HG03565 (cell line): ENCODE measurements around the gene ZSCAN2.
A peak's percentile ranks its signal among the peaks of the same experiment; 100 is the strongest.
"Not testable (repeated sequence)": the region's sequence is repeated elsewhere in the genome, so short reads cannot be mapped to it uniquely, and the experiment has no call there.

Experiments
- ATAC-seq: cut with Tn5 transposase; IDR thresholded peaks from one replicate; pipeline ENCODE4 v1.9.1; 2021; ENCODE audit warnings: mild to moderate bottlenecking, moderate library complexity; ENCODE audit not compliant: unreplicated experiment

Gene ZSCAN2

DNA sequence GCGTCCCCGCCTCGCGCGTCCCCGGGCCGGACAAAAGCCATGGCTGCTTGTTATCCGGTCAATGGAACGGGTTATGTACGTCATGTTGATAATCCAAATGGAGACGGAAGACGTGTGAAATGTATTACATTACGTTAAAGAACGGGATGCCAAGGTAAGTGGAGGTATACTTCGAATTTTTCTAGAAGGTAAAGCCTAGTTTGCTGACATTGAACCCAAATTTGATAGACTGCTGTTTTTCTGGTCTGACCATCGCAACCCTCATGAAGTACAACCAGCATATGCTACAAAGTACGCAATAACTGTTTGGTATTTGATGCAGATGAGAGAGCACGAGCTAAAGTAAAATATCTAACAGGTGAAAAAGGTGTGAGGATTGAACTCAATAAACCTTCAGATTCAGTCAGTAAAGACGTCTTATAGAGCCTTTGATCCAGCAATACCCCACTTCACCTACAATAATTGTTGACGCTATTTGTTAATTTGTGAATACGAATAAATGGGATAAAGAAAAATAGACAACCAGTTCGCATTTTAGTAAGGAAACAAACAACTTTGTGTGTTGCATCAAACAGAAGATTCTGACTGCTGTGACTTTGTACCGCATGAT lies 33.5 kb downstream of the ZSCAN2 start:
- ATAC-seq, result no peak

DNA sequence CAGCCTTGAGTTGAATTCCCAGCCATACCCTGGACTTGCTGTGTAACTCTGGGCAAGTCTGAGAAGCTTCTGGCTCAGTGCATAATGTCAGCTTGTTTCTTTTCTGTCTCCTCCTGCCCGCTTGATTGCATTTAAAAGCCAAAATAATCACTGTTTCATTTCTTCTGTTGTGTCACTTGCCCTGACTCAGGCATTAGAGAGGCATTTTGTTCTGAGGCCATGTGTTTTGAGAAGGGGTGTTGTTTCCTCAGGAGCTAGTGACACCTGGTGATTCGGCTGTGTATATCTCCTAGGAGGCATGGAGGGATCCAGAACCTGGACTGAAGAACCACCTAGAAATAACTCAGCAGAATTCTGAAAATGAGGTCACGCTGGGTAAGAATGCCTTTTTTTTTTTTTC lies 37.3 kb downstream of the ZSCAN2 start:
- no peak for ATAC-seq

DNA sequence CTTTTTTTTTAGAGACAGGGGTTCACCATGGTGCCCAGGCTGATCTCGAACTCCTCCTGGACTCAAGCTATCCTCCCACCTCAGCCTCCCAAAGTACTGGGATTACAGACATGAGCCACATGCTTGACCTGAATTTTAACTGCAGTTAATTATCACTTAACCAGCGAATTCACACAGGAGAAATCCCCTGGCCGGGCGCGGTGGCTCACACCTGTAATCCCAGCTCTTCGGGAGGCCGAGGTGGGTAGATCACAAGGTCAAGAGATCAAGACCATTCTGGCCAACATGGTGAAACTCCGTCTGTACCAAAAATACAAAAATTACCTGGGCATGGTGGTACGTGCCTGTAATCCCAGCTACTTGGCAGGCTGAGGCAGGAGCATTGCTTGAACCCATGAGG lies 41.1 kb downstream of the ZSCAN2 start:
- ATAC-seq, result not testable (repeated sequence)

DNA sequence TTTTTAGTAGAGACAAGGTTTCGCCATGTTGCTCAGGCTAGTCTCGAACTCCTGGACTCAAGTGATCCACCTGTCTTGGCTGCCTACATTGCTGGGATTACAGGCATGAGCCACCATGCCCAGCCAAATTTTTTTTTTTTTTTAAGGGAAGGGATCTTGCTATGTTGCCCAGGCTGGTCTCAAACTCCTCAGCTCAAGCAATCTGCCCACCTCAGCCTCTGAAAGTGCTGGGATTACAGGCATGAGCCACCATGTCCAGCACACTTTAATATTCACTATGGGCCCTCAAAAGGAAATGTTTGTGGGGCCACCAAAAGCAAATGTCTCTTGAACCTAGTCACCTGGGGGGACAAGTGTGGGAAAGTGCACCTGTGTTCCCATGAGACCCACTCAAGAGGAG lies 41.8 kb downstream of the ZSCAN2 start:
- ATAC-seq, result not testable (repeated sequence)

DNA sequence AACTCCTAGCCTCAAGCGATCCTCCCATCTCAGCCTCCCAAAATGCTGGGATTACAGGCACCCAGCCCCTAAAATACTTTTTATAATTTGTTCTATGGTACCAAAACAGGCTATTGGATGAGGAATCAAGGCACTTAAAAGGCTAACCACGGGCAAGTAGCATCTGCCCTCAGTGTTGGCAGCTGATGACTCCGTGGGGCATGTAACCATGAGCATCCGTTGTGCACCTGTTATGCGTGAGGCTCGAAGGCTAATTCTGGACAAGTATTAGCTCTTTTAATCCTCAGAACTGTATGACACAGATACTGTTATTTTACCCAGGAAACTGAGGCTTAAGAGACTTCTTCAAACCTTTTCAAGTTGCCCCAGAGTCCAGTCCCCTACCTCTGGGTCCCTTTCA lies 43.0 kb downstream of the ZSCAN2 start:
- ATAC-seq, result no peak

DNA sequence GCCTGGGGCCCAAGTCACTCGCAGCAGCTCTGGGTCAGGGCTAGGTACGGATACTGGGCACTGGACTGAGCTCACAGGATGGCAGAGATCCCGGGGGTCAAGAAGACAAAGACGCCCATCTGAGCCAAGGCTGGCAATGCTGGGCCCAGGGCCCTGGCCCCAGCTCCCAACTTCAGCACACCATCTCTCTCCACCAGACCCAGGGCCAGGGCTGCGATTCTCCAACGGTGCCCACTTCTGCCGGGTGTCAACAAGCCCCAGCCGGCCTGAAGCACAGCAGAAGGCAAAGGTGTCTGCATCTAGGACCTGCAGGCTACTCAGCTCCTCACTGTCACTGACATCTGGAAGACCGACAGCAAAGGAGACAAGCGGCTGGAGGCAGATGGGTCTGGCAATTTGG lies 44.7 kb downstream of the ZSCAN2 start:
- ATAC-seq, result no peak

DNA sequence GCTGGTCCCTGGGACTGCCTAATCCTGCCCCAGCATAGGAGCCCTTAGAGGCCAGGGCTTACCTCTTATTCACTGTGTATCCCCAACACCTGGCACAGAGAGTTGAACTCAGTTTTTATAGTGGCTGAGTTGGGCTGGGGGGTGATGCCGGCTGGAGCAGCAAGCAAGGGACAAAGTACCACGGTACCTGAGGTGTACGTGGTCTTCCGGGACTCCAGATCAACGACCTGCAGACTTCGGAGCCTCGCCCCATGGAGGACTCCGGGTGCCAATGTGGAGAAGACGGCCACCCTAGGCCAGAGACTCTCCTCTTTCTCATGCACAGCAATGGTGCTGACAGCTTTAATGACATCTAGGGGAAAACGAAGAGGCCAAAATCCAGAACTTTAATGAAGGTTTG lies 45.2 kb downstream of the ZSCAN2 start:
- no peak for ATAC-seq

DNA sequence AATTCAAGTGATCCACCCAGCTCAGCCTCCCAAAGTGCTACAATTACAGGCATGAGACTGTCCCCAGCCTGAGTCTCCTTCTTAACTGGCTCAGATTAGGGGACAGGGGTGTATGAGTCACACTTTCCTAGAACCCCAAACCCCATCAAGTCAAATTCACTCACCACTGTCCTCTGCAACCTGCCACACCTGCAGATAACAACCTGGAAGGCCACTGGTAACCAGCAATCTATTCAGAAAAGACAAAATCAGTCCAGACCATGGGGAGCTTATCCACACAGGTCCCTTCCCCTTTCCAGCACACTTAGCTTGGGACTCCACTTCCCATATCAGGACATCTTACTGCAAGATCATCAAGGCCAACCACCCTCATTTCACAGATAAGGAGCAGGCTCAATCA lies 46.9 kb downstream of the ZSCAN2 start:
- no peak for ATAC-seq

DNA sequence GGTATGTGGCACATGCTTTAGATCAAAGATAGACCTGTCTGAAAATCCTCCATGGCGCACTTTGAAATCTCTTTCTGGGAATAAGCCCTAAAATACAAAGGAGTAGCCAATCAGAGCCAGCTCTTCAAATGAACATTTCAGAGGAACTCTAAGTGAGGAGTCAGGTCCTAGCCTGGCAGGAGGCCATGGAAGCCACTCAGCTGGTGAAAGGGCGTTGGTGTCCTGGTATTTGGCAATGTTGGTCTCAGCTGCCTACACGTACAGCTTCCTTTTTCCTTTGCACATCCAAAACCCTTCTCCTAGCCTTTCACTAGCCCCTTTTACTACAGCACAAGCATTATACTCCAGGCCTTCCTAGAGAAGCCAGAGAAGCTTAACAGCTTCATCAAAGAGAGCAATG lies 47.7 kb downstream of the ZSCAN2 start:
- ATAC-seq, result no peak

DNA sequence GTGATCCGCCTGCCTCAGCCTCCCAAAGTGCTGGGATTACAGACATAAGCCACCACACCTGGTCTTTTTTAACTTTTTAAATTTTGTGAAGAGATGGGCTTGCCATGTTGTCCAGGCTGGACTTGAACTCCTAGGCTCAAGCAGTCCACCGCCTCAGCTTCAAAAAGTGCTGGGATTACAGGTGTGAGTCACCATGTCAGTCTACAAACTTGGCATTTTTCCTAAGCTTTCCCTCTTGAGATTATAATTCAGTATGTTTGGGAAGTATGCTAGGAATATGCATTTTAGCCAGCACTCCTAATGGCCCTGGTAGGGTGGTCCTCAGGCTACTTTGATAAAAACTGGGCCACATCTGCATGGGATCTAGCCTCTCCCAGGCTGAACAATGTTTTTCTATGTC lies 48.9 kb downstream of the ZSCAN2 start:
- no peak for ATAC-seq

DNA sequence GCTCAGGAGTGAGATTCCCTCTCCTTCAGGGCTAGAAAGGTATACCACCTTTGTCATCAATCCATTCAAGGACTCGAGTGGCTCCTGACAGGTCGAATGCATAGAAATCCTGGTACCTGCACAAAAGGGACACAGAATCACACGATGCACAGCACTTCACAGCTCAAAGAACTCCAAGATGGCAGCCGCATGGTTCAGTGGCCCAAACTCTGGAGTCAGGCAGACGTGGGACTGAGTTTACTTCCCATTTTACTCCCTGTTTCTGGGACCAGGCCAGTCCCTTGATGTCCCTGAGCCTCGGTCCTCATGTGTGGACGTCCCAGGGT lies 52.7 kb downstream of the ZSCAN2 start:
- ATAC-seq, result no peak

DNA sequence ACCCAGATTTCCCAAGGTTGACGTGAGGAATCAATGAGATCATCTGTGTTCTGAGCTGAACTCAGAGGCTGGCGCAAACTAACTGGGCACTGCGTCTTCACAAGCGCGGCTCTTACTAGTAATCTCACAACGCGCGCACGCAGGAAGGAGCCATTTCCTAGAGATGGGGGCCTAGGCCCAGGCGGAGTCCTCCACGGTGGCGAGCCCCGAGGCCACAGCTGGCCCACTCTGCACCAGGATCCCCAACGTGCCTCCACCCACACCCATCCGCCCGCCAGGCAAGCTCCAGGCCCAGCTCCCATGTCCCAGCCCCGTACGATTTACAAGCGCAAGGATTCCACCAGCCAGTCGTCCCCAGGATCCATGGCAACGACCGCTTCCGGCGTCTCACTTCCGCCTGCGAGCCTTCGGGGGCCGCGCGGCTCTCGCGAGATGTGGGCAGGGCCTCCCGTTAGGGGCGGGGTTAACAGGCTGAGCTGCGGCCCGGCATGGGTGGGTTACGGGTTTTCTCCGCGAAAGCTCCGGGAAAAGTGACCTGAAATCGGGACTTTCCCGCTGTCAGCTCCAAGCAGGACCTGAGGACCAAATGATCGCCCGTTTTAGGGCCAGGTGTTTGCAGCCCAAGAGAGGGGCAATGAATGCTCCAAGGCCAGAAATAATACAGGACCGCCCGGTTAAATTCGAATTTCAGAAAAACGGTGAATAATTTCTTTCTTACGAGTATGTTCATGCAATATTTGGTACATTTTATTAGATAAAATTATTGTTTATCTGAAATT lies 53.3 kb downstream of the ZSCAN2 start, which contains the start of gene WDR73:
WDR73 (minus strand) TSS at position 374 of the 779 bp plus-strand sequence; CDS start at position 365, 9 bp downstream.
- peak; percentile 65 for ATAC-seq

DNA sequence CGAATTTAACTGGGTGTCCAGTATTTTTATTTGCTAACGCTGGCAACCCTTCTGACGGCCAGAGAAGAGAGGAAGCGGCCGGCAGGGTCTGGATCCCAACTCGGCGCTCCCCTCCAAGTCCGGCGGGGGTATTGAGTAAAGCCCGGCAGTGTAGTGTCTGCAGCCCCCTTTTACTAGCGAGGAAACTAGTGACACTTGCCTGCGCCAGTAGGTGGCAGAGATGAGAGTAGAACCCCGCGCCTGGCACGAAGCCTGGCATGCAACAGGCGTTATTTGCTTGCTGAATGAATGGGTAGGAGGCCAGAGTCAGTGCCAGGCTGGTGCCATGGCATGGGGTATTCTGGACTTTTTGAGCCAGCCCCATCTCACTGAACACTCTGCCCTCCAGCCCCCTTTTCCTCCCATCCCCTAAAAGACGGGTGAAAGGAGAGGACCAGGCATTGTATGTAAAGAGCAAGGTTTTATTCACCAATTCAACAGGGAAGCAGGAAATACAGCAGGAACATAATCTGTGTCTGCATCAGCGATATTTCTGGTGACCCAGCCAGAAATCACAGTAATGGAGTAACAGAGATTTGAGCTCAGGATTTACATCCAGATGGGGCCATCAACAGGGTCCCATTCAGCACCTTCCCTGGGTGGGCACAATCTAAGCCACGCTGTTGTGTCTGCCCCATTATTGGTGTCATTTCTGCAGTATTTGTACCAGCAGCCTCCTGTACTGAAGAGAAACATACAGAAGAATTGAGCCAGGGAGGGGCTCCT lies 54.1 kb downstream of the ZSCAN2 start:
- no peak for ATAC-seq

DNA sequence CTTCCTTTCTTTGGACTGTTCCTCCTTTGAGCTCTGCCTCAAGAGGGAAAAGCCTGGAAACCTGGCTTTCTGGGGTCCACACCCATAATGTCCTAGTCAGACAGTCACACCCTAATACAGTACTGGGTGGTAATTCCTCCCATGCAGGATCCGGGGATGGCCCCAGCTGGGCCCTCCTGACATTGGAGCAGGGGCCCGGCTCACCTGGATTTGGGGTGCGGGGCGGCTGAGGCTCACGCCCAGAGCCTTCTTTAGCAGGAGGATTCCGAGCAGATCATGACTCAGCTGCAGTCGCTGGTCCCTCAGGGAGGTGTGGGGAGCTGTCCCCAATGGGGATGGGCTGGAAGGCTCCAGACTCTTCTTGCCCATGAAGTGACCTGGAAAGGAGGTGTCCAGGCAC lies 56.2 kb downstream of the ZSCAN2 start:
- no peak for ATAC-seq

DNA sequence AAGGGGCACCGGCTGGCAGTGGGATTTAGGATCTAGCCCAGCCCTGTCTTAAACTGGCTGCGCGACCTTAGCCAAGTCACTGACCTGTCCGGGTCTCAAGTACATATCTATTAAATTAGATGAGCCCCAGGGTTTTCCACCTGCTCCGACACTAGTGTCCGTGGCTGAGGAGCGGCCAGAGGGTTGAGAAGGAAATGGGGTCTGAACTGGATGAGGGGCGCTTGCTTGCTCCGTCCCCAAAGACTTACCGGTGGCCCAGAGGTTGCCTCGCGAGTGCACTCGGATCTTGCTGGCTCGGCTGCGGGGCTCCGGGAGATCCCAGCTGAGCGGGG lies 56.9 kb downstream of the ZSCAN2 start:
- no peak for ATAC-seq

DNA sequence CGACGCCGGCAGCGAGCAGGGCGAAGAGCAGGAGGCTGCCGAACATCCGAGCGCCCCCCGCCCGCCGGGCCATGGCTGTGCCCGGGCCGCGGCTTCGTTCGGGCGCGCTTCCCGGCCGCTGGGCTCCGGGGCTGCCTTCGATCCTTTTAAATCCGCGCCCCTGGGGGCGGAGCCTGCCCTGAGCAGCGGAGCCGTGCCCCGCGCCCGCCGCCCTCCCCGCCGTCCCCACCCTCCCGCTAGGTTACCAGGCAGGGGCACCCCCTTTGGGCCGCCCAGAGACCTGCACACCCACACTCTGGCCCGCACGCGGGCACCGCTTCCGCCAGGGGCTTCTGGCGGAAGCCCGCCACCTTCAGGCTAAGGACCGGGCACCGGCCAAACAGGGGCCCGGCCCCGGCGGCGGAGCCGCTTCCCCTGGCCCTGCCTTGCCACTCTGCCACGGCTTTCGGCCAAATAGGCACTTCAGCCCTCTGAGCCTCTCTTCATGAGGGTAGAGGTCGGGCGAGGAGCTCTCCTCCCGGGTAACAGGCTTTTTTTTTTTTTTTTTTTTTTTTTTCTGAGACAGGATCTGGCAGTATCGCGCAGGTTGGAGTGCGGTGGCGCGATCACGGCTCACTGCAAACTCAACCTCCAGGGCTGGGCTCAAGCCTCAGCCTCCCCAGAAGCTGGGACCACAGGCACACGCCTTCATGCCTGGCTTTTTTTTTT lies 57.4 kb downstream of the ZSCAN2 start, which contains the start of gene NMB:
NMB (minus strand) TSS at position 120 of the 708 bp plus-strand sequence; CDS start at position 73, 47 bp downstream.
- peak; percentile 50 for ATAC-seq

DNA sequence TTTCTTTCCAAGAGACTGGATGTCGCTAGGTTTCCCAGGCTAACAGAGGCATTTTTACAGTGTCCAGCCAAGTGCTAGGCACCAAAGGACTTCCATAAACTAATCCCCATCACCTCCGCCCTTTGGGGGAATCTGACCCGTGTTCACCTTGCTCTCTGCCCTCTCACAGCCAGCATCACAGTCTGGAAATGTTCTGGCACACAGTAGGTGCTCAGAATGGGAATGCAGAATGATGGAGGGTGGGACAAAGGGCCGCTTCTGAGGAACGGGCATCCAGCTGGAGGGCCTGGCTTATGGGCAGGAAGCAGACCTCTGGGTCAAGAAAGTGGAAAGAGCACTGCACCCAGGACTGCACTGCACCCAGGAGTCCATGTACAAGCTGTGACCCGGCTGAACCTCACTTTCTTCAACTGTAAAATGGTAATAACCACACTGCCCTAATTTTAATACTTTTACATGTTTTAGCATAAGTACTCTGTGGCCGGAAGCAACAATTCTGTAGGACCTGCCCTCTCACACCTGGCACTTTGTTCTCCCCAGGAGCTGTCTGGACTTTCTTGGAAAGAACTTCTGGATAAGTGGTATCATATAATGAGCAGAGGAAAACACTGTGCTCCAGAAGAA lies 58.1 kb downstream of the ZSCAN2 start:
- no peak for ATAC-seq

DNA sequence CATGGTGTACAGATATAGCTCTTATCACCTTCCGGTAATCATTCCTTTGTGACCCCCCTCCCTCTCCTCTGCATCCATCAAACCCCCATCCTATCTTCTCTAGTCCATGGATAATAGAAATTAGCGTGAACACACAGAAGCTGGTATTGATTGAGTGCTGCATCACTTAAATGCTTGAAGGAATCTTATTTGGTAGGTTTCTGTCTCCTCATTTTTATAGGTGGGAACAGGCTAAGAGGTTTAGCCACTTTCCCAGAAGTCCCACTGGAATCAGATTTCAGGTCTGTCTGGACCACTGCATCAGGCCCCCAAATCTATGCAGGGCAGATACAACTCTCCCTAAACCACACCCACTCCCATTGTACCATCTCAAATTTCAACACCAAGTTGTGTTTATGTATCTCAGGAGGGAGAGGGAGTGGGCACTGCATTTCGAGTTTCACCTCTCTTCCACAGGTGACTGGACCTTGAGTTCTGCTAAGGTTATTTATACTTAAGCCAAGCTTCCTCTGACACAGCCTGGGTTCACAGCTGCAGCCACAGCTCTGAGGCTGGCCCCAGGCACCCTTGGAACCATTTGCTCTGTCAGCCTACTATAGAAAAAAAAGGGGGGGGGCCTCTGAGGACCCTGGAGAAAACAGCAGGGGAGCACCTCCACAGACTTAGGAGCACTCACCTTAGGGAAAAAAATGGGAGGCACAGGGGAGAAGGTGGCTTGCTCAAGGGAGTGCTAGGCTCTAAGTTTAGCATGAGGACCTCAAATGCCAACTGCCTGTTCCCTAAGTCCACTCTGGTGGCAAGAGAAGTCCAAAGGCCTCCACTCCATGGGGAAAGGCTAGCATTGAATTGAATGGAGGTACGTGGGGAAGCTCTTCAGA lies 59.3 kb downstream of the ZSCAN2 start:
- ATAC-seq, result no peak

DNA sequence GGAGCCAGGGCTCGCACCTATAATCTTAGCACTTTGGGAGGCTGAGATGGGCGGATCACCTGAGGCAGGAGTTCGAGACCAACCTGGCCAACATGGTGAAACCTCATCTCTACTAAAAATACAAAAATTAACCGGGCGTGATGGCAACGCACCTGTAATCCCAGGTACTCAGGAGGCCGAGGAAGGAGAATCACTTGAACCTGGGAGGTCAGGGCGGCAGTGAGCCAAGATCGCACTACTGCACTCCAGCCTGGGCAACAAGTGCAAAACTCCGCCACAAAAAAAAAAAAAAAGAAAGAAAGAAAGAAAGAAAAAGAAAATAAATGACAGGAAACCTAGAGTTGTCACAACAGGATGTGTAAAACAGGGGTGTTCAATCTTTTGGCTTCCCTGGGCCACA lies 60.2 kb downstream of the ZSCAN2 start:
- ATAC-seq, result no peak

DNA sequence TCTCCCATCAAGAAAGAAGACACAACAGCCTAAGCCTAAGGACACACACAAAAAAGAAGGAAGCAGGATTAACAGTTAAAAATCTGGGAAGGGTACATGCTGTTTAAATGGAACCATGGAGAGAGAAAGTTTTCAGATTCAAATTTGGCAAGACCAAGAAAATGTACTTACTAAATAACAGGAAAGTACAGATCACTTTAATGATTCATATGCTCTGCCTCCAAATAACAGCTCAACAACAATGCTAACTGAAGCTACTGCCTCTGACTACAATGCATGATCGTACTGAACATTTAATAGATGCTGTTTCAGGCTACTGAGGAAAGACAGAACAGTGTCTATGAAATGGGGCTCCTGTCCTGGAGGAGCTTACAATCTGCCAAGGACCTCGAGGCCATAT lies 65.6 kb downstream of the ZSCAN2 start:
- no peak for ATAC-seq
